Measurements from ENCODE around the gene PHACTR1.

Gene PHACTR1

DNA sequence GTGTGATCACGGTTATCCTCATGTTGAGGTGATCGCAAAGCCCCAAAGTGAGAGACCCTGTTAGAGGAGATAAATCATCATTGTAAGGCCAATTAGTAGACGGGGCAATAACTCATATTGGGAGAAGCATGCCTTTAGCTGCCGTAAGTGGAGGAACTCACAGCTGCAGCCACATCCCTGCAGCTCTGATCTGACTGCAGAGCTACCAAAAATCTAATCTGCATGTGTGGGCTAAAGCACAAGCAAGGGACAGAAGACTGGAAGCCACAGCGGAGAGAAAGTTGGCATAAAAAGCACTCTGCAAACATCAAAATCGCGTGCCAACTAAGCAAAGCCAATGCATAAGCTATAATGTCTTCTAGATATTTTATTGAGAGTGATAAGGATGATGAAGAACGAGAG is 532.0 kb downstream of the PHACTR1 start:
- Histone ChIP-seq H3K4me3 (ENCODE audit: low read depth in 1 of 2, low read length in 2 of 2) (no peak overlapping the region), H3K27me3 (ENCODE audit: control insufficient read depth in 1 of 2, insufficient read depth in 2 of 2, low read length in 2 of 2) (no peaks in the 10 kb centered on the region), H3K9ac (ENCODE audit: low read length) (no peak overlapping the region), H3K27ac (ENCODE audit: low read depth, low read length) (no peak overlapping the region), H3K9me3 (ENCODE audit: low read length) (no peaks in the 10 kb centered on the region), H3K4me1 (ENCODE audit: insufficient read depth, low read length) (no peaks in the 10 kb centered on the region), H3K36me3 (ENCODE audit: insufficient read depth, low read length) (no peaks in the 10 kb centered on the region)

GRCh38 chr6:13248994-13249393 is 532.4 kb downstream of the PHACTR1 start:
- no peak overlapping the region for H3K27ac ChIP-seq (ENCODE audit: low read depth, low read length)
- H3K27me3 ChIP-seq (ENCODE audit: control insufficient read depth in 1 of 2, insufficient read depth in 2 of 2, low read length in 2 of 2): no peaks in the 10 kb centered on the region
- no peak overlapping the region for H3K9ac ChIP-seq (ENCODE audit: low read length)
- no peaks in the 10 kb centered on the region for H3K36me3 ChIP-seq (ENCODE audit: insufficient read depth, low read length)
- H3K4me1 ChIP-seq (ENCODE audit: insufficient read depth, low read length): no peaks in the 10 kb centered on the region
- no peak overlapping the region for H3K4me3 ChIP-seq (ENCODE audit: low read depth in 1 of 2, low read length in 2 of 2)
- H3K9me3 ChIP-seq (ENCODE audit: low read length): no peaks in the 10 kb centered on the region

DNA sequence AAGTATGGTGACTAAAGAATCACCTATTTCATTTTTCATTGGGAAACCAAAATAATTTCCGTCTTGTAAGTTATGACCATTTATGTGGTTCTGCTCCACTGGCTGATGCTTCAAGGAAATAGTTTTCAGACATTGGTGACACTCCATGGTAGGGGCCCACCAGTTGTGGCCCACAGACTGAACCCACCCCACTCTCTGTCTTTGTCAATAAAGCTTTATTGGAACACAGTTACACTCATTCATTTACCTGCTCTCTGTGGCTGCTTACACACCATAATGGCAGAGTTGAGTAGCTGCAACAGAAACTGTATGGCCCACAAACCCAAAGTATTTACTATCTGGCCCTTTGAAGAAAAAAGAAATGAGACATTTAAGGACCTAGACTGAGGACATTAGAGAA is 533.2 kb downstream of the PHACTR1 start:
- Histone ChIP-seq H3K9ac (ENCODE audit: low read length) (no peak overlapping the region), H3K4me3 (ENCODE audit: low read depth in 1 of 2, low read length in 2 of 2) (no peak overlapping the region), H3K36me3 (ENCODE audit: insufficient read depth, low read length) (no peaks in the 10 kb centered on the region)

DNA sequence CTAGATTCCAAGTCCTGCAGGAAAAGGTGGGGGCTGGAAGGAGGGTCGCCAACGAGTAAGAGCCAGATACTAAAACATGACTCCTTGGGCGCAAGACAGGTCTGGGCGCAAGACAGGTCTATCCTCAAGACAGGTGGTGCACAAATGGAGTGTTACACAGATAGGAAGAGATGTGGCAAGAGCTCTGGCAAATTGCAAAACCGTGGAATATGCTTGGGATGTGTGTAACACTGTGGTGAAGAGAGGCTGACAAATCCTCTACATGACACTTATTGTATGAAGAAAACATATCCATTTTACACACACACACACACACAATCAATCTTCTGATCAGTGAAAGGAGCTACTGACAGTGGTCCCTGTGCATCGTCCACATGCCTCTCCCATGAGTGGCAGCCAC is 534.1 kb downstream of the PHACTR1 start:
- no peaks in the 10 kb centered on the region for H3K27me3 ChIP-seq (ENCODE audit: control insufficient read depth in 1 of 2, insufficient read depth in 2 of 2, low read length in 2 of 2)
- H3K27ac ChIP-seq (ENCODE audit: low read depth, low read length): no peak overlapping the region
- H3K9ac ChIP-seq (ENCODE audit: low read length): no peak overlapping the region
- no peaks in the 10 kb centered on the region for H3K36me3 ChIP-seq (ENCODE audit: insufficient read depth, low read length)
- no peaks in the 10 kb centered on the region for H3K9me3 ChIP-seq (ENCODE audit: low read length)
- H3K4me3 ChIP-seq (ENCODE audit: low read depth in 1 of 2, low read length in 2 of 2): no peak overlapping the region
- H3K4me1 ChIP-seq (ENCODE audit: insufficient read depth, low read length): no peaks in the 10 kb centered on the region

More for the DNA sequence above, 533.2 kb downstream of the PHACTR1 start:
- no peaks in the 10 kb centered on the region for H3K4me1 ChIP-seq (ENCODE audit: insufficient read depth, low read length)
- no peak overlapping the region for H3K27ac ChIP-seq (ENCODE audit: low read depth, low read length)
- no peaks in the 10 kb centered on the region for H3K9me3 ChIP-seq (ENCODE audit: low read length)
- no peaks in the 10 kb centered on the region for H3K27me3 ChIP-seq (ENCODE audit: control insufficient read depth in 1 of 2, insufficient read depth in 2 of 2, low read length in 2 of 2)

- Histone ChIP-seq H3K4me3 (ENCODE audit: low read depth in 1 of 2, low read length in 2 of 2) (no peak overlapping the region), H3K9me3 (ENCODE audit: low read length) (no peaks in the 10 kb centered on the region), H3K36me3 (ENCODE audit: insufficient read depth, low read length) (no peaks in the 10 kb centered on the region), H3K4me1 (ENCODE audit: insufficient read depth, low read length) (no peaks in the 10 kb centered on the region), H3K27me3 (ENCODE audit: control insufficient read depth in 1 of 2, insufficient read depth in 2 of 2, low read length in 2 of 2) (no peaks in the 10 kb centered on the region), H3K27ac (ENCODE audit: low read depth, low read length) (no peak overlapping the region), H3K9ac (ENCODE audit: low read length) (no peak overlapping the region)
Measured at GRCh38 chr6:13251242-13251641, 534.7 kb downstream of the PHACTR1 start.

DNA sequence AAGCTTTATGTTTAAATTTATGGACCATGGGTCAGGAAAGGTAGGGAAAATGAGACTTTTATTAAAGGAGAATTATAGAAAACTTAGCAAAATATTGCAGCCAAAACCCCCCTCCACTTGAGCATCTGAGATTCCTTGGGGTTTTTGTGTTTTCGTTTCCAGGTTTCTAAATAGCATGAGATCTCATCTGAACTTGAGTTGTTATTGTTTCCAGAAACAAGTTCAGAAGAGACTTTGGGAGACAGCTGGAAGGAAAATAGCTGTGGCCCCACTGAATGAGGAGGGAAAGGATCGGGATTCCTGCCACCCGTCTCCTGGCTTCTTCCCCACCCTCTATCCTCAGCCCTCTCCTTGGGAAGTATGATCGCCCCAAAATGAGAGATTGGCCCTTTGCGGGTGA is 536.2 kb downstream of the PHACTR1 start:
- Histone ChIP-seq H3K9ac (ENCODE audit: low read length) (no peak overlapping the region), H3K9me3 (ENCODE audit: low read length) (no peaks in the 10 kb centered on the region), H3K27ac (ENCODE audit: low read depth, low read length) (no peak overlapping the region), H3K36me3 (ENCODE audit: insufficient read depth, low read length) (no peaks in the 10 kb centered on the region), H3K4me3 (ENCODE audit: low read depth in 1 of 2, low read length in 2 of 2) (no peak overlapping the region), H3K4me1 (ENCODE audit: insufficient read depth, low read length) (no peaks in the 10 kb centered on the region), H3K27me3 (ENCODE audit: control insufficient read depth in 1 of 2, insufficient read depth in 2 of 2, low read length in 2 of 2) (no peaks in the 10 kb centered on the region)

- no peaks in the 10 kb centered on the region for H3K9me3 ChIP-seq (ENCODE audit: low read length)
- no peak overlapping the region for H3K9ac ChIP-seq (ENCODE audit: low read length)
- H3K4me1 ChIP-seq (ENCODE audit: insufficient read depth, low read length): no peaks in the 10 kb centered on the region
- H3K27me3 ChIP-seq (ENCODE audit: control insufficient read depth in 1 of 2, insufficient read depth in 2 of 2, low read length in 2 of 2): no peaks in the 10 kb centered on the region
- no peak overlapping the region for H3K4me3 ChIP-seq (ENCODE audit: low read depth in 1 of 2, low read length in 2 of 2)
- H3K36me3 ChIP-seq (ENCODE audit: insufficient read depth, low read length): no peaks in the 10 kb centered on the region
- H3K27ac ChIP-seq (ENCODE audit: low read depth, low read length): no peak overlapping the region
Measured at GRCh38 chr6:13253272-13253671, 536.7 kb downstream of the PHACTR1 start.

- Histone ChIP-seq H3K9ac (ENCODE audit: low read length) (no peak overlapping the region), H3K9me3 (ENCODE audit: low read length) (no peaks in the 10 kb centered on the region), H3K27me3 (ENCODE audit: control insufficient read depth in 1 of 2, insufficient read depth in 2 of 2, low read length in 2 of 2) (no peaks in the 10 kb centered on the region), H3K36me3 (ENCODE audit: insufficient read depth, low read length) (no peaks in the 10 kb centered on the region), H3K27ac (ENCODE audit: low read depth, low read length) (no peak overlapping the region), H3K4me1 (ENCODE audit: insufficient read depth, low read length) (no peaks in the 10 kb centered on the region), H3K4me3 (ENCODE audit: low read depth in 1 of 2, low read length in 2 of 2) (no peak overlapping the region)
Measured at GRCh38 chr6:13256266-13257001, 539.9 kb downstream of the PHACTR1 start.

DNA sequence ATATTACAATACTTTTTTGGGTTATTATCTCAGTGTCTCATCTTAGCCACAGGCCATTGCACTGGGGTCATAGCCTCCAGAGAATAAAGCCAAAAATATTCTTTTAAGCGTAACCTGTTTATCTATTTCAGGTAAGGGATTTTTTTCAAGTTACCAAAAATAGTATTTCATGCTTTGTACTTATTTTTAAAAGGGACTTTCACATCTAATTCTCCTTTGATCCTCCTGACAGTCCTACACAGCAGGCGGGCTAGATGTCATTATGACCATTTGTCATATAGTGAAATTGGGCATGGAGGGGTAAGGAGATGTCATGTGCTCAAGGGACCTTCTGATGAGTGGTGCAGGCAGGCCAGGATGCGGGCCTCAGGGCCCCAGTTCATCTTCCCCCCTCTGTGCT is 542.8 kb downstream of the PHACTR1 start:
- Histone ChIP-seq H3K36me3 (ENCODE audit: insufficient read depth, low read length) (no peaks in the 10 kb centered on the region), H3K9me3 (ENCODE audit: low read length) (no peaks in the 10 kb centered on the region), H3K4me1 (ENCODE audit: insufficient read depth, low read length) (no peaks in the 10 kb centered on the region), H3K27me3 (ENCODE audit: control insufficient read depth in 1 of 2, insufficient read depth in 2 of 2, low read length in 2 of 2) (no peaks in the 10 kb centered on the region), H3K9ac (ENCODE audit: low read length) (no peak overlapping the region), H3K27ac (ENCODE audit: low read depth, low read length) (no peak overlapping the region), H3K4me3 (ENCODE audit: low read depth in 1 of 2, low read length in 2 of 2) (no peak overlapping the region)

DNA sequence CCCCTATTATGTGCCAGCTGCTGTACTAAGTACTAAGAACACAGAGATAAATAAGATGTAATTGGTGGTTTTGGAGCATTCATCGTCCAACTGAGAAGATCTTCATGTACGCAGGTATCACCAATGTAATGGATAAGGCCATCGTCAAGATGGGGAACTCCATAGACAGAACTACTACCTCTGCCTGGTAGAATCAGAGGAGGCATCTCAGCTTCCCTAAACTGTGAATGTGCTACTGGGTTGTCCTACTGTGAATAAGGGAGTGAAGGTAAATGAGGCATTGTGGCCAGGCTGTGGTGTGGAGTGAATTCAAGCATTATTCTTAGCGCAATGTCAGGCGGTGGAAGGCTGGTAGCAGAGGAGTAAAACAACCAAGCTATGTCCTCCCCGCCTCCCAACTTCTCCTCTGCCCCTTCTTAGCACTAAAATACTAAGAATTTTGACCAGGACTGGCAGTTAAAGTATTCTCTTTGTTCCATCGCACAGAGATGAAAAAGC is 543.6 kb downstream of the PHACTR1 start:
- H3K27ac ChIP-seq (ENCODE audit: low read depth, low read length): no peak overlapping the region
- no peaks in the 10 kb centered on the region for H3K4me1 ChIP-seq (ENCODE audit: insufficient read depth, low read length)
- H3K36me3 ChIP-seq (ENCODE audit: insufficient read depth, low read length): no peaks in the 10 kb centered on the region
- no peak overlapping the region for H3K4me3 ChIP-seq (ENCODE audit: low read depth in 1 of 2, low read length in 2 of 2)
- no peaks in the 10 kb centered on the region for H3K9me3 ChIP-seq (ENCODE audit: low read length)
- no peak overlapping the region for H3K9ac ChIP-seq (ENCODE audit: low read length)
- H3K27me3 ChIP-seq (ENCODE audit: control insufficient read depth in 1 of 2, insufficient read depth in 2 of 2, low read length in 2 of 2): no peaks in the 10 kb centered on the region

- Histone ChIP-seq H3K36me3 (ENCODE audit: insufficient read depth, low read length) (no peaks in the 10 kb centered on the region), H3K9ac (ENCODE audit: low read length) (no peak overlapping the region), H3K4me3 (ENCODE audit: low read depth in 1 of 2, low read length in 2 of 2) (no peak overlapping the region)
Measured at GRCh38 chr6:13260831-13261230, 544.3 kb downstream of the PHACTR1 start.

GRCh38 chr6:13261464-13261994 is 545.0 kb downstream of the PHACTR1 start:
- Histone ChIP-seq H3K27me3 (ENCODE audit: control insufficient read depth in 1 of 2, insufficient read depth in 2 of 2, low read length in 2 of 2) (no peaks in the 10 kb centered on the region), H3K4me1 (ENCODE audit: insufficient read depth, low read length) (no peaks in the 10 kb centered on the region), H3K36me3 (ENCODE audit: insufficient read depth, low read length) (no peaks in the 10 kb centered on the region), H3K9me3 (ENCODE audit: low read length) (no peaks in the 10 kb centered on the region), H3K4me3 (ENCODE audit: low read depth in 1 of 2, low read length in 2 of 2) (no peak overlapping the region), H3K9ac (ENCODE audit: low read length) (no peak overlapping the region), H3K27ac (ENCODE audit: low read depth, low read length) (no peak overlapping the region)

More at GRCh38 chr6:13260831-13261230, 544.3 kb downstream of the PHACTR1 start:
- H3K27me3 ChIP-seq (ENCODE audit: control insufficient read depth in 1 of 2, insufficient read depth in 2 of 2, low read length in 2 of 2): no peaks in the 10 kb centered on the region
- H3K27ac ChIP-seq (ENCODE audit: low read depth, low read length): no peak overlapping the region
- H3K9me3 ChIP-seq (ENCODE audit: low read length): no peaks in the 10 kb centered on the region
- H3K4me1 ChIP-seq (ENCODE audit: insufficient read depth, low read length): no peaks in the 10 kb centered on the region

All from muscle layer of colon (tissue), 2 donors.